Measurements from ENCODE around the gene SCARB1.
"Not testable (repeated sequence)": the region's sequence is repeated elsewhere in the genome, so short reads cannot be mapped to it uniquely, and the experiment has no call there.

The SCARB1 gene, protein sequence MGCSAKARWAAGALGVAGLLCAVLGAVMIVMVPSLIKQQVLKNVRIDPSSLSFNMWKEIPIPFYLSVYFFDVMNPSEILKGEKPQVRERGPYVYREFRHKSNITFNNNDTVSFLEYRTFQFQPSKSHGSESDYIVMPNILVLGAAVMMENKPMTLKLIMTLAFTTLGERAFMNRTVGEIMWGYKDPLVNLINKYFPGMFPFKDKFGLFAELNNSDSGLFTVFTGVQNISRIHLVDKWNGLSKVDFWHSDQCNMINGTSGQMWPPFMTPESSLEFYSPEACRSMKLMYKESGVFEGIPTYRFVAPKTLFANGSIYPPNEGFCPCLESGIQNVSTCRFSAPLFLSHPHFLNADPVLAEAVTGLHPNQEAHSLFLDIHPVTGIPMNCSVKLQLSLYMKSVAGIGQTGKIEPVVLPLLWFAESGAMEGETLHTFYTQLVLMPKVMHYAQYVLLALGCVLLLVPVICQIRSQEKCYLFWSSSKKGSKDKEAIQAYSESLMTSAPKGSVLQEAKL

DNA sequence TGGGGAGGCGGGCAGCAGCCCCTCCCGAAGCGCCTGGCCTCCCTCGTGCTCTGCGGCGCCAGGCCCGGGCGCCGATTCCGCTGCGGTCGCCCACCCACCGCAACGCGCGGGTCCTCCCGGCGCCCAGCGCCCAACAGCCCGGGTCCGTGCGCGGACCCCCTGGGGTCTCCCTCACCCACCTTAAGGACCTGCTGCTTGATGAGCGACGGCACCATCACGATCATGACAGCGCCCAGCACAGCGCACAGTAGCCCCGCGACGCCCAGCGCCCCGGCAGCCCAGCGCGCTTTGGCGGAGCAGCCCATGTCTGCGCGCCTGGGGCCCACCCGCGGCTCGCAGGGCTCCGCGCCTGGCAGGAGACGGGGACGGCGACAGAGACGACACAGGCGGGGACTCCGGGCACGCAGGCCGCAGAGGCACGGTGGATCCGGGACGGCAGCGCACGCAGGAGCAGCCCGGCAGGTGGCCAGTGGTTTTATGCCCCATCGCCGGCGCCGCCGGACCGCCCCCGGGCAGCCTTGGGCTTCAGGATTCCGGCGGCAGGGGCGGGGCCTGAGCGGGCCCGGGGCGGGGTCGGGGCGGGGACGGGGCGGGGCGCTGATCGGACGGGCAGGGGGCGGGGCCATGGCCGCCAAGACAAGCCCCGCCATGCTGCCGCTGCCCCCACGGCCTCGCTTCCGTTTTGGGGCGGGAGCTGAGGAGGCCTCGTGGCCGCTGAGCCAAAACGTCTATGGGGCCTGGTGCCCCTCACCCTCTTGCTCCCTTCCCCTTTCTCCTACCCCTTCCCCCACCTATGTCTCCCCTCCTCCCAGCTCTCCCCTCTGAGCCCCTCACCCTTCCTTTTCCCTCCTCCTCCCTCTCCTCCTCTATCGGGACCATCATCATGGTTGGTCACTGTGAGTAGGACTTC lies at the start of gene SCARB1:
TSS of gene SCARB1 (minus strand) at position 449 of the 910 bp plus-strand sequence. CDS start at position 305, 144 bp downstream.
- peak; percentile 60 to 67 for DNase-seq (ENCODE audit: low read depth in 2 of 2)

DNA sequence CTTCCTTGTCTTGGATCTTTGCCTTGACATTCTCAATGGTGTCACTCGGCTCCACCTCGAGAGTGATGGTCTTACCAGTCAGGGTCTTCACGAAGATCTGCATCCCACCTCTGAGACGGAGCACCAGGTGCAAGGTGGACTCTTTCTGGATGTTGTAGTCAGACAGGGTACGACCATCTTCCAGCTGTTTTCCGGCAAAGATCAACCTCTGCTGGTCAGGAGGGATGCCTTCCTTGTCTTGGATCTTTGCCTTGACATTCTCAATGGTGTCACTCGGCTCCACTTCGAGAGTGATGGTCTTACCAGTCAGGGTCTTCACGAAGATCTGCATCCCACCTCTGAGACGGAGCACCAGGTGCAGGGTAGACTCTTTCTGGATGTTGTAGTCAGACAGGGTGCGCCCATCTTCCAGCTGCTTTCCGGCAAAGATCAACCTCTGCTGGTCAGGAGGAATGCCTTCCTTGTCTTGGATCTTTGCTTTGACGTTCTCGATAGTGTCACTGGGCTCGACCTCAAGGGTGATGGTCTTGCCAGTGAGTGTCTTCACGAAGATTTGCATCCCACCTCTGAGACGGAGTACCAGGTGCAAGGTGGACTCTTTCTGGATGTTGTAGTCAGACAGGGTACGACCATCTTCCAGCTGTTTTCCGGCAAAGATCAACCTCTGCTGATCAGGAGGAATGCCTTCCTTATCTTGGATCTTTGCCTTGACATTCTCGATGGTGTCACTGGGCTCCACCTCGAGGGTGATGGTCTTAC lies 49.0 kb upstream of the SCARB1 start:
- DNase-seq (ENCODE audit: low read depth in 2 of 2) = not testable (repeated sequence)

DNA sequence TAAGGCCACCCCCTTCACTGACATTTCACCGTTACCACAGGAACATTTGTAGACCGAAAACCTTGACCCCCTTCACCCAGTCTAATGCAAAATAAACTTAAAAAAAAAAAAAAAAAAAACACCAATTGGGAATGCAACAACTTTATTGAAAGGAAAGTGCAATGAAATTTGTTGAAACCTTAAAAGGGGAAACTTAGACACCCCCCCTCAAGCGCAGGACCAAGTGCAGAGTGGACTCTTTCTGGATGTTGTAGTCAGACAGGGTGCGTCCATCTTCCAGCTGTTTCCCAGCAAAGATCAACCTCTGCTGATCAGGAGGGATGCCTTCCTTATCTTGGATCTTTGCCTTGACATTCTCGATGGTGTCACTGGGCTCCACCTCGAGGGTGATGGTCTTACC lies 47.9 kb upstream of the SCARB1 start:
- DNase-seq (ENCODE audit: low read depth in 2 of 2) = not testable (repeated sequence)

DNA sequence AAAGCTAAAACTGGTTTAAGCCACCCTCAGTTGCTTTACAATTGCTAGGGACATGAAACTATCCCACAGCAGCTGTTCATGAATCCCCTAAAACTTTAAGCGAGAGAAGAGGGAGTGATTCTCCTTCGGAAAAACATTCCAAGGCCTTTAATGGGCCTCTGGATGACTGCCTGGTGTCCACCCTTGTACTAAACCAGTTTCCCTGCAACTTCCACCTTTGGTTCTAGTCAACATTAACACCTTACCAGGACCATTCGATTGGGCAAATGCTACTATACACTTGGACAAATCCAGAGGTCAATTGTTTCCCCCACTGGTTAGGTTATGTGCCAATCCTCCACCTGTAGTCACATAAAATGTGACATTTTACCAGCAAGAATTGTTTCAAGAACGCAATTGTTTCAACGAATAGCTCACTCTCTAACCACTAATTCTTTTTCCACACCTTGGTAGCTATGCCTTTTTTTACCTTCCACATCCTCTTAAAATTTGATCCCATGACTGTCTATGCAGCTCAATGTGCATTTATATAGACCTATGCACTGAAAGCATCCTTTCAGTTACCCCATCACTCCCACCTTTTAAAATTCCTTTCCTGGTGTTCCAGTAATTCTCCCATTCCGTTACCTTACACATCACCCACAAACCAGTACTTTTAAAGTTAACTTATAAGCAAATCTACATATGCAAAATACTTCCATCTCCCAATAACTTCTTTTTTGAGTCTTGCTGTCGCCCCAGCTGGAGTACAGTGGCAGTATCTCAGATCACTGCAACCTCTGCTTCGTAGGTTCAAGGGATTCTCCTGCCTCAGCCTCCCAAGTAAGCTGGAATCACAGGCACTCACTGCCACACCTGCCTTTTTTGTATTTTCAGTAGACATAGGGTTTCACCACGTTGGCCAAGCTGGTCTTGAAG lies 47.2 kb upstream of the SCARB1 start:
- DNase-seq (ENCODE audit: low read depth in 2 of 2) = no peak

DNA sequence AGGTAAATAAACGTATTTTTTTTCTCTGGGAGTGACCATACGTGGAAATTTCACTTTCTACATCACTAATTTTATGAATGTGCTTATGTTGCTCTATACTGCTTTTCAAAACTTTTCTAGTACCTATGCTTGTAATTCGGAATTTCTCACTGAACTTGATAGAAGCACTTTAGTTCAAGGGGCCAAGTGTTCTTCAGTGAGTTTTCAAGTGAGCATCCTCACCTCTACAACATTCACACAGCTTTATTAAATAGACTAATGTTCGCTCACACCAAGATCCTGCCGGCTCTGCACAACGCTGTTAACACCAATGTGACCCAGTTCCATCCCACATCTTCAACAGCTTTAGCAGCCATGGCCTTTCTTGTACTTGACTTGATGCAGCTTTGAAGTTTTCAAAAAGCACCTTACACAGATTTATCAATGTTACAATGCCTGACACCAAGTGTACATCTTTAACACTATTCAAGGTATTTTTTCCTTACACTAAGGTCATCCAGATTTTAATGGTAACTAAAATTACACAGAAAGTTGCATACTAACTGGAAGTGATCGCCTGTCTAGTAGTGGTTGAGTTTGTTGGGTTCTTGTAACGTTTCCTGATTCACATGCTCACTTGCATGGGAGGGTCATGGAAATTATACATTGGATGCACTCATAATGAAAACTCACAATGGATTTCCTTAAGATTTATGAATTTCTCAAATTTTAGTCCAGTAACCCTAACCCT lies 46.3 kb upstream of the SCARB1 start:
- no peak for DNase-seq (ENCODE audit: low read depth in 2 of 2)

DNA sequence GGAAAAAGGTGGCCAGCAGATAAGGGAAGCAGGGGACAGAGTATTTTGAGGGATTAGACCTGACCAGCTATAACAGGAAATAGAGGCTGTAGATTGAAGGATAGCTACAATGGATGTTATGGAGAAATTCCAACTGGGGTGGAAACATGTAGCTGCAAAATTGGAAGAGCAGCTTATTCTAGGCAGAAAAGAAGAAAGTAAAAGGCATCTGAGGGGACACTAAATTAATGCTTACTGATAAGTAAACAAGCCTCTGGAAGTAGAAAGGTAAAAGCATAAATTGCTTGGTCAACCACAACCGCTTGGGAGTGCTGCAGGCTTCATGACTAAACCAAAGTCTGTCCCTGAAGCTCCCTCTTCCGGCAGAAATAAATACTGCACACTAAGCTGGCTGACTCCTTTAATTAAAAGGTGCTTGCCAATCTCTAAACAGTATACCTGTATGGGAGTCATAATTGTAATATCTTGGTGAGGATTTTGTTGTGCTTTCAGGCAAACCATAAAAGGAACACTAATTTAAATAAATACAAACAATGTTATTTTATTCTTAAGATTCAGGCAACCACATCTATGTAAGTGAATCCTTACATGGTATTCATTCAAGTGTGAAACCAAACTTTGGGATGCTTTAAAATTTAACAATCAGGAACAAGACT lies 43.1 kb upstream of the SCARB1 start:
- peak; percentile 73 to 74 for DNase-seq (ENCODE audit: low read depth in 2 of 2)

DNA sequence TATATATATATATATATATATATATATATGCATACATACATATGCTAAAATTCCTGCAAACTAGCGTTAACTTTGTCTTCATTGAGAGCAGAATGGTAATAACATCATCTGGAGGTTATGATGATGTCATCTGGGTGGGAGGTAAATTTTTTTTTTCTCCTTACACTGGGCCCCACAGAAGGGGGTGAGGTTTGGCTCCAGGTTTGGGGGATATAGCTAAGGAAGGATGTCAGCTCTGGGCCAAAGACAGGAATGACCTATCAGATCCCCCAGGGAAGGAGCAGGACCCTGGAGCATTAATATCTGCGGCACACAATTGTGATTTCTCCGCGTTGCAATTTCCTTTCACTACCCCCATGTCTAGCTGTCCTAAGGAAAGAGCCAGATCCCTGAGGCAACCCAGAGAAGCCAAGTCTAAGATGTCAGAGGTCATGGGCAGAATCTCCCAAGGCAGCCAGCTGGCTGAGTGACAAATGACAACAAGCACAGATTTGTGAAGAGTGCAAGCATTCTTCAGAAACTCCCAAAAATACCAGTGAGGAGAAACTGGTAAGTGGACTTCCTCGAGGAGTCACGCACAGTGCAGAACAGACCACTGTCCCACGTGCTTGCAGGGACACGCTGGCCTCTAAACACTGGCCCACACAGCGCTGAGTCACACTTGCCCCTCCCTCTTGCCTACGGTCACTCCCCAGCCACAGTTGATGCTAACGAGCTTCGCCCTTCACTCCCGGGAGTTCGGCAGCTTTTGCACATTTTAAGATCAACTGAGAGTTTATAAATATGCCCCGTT lies 40.8 kb upstream of the SCARB1 start:
- no peak for DNase-seq (ENCODE audit: low read depth in 2 of 2)

DNA sequence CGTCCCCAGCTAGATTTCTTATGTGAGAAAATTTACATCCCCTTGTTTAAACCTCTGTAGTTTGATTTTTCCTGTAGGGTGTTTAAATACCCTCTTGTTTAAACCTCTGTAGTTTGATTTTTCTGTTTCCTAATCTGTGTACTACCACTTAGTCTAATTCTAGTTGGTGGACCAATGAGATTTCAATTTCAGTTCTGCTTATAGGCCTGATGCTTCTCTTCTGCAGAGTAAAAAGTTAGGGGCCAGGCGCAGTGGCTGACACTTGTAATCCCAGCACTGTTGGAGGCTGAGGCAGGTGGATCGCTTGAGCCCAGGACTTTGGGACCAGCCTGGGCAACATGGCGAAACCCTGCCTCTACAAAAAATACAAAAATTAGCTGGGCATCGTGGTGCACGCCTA lies 39.3 kb upstream of the SCARB1 start:
- no peak for DNase-seq (ENCODE audit: low read depth in 2 of 2)

DNA sequence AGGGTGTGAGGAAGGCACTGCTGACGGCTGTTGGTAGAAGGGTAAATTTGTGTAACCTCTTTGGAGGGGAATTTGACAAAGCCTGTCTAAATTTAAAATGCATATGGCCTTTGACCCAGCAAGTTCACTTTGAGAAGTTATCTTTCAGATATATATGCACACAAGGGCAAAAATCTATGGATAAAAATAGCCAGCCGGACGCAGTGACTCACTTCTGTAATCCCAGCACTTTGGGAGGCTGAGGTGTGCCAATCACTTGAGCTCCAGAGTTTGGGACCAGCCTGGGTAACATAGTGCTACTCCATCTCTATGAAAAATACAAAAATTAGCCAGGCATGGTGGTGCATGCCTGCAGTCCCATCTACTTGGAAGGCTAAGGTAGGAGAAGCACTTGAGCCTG lies 37.3 kb upstream of the SCARB1 start:
- DNase-seq (ENCODE audit: low read depth in 2 of 2) = no peak

DNA sequence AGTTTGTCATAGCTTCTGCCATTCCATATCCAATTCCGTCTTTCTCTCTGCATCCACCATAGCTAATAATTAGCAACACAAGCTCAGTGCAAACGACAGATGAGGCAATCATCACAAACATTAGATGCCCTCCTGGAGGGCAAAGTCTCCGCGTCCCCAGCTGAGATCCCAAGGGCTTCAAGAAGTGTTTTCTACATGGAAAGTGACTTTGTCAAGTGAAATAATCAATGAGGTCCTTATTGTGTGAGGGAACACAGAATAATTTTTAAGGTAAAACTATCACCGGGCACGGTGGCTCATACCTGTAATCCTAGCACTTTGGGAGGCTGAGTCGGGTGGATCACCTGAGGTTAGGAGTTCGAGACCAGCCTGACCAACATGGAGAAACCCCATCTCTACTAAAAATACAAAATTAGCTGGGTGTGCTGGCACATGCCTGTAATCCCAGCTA lies 36.7 kb upstream of the SCARB1 start:
- DNase-seq (ENCODE audit: low read depth in 2 of 2) = not testable (repeated sequence)

DNA sequence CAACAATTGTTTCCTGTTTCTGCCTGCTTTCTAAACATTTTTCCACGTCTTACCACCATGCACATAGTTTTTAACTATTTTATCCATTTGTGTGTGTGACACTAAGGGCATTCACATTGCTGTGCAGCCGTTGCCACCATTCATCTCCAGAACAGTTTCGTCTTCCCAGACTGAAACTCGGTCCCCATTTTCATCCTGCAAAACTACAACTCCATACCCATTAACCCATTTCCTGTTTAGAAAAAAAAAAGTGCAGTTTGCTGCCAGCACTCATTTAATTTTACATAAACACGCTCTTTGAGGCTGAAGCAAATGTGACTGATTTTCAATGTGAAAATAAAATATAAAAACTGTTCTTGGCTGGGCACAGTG lies 35.2 kb upstream of the SCARB1 start:
- DNase-seq (ENCODE audit: low read depth in 2 of 2) = no peak

DNA sequence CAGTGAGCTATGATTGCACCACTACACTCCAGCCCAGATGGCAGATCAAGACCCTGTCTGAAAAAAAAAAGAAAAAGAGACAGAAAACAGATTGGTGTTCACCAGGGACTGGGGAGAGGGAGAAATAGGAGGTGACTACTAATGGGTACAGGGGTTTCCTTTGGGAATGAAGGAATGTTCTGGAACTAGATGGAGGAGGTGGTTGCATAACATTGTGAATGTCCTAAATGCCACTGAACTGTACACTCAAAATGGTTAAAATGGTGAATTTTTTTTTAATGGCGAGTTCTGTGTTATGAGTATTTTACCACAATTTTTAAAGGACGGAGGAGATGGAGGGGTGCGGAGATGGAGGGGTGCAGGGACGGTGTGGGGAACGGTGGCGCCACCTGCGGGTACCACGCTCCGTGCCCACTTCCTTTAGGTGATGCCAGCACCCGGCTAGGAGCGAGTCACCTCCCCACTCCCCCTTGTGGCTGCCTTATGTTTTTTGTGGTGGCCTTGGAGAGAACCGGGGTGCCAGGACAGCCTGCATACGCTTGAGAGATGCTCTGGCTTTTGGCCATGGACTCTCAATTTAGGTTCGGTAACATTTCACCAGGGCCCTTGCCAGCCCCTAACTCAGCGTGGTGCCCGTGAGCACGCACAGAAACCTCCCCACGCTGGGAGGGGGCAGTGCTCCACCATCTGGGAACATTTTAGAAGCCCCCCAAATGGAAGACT lies 34.7 kb upstream of the SCARB1 start:
- peak in 1 of 2 donors; percentile 45 for DNase-seq (ENCODE audit: low read depth in 2 of 2)

DNA sequence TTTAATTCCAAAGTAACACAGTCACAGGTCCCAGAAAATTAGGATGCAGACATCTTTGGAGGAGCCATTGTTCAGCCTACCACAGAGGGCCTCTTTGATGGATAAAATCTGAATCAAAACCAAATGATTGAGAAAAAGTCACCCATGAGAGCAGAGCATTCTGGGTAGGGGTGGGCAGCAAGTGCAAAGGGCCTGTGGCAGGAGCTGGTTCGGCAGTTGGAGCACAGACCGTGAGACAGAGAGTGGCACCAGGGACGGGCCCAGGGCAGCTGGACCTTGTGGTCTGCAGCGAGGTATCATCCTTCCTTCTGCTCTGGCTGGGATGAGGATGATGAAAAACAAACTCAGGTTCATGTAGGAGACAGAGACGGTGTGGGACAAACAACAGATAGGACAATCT lies 32.8 kb upstream of the SCARB1 start:
- no peak for DNase-seq (ENCODE audit: low read depth in 2 of 2)

DNA sequence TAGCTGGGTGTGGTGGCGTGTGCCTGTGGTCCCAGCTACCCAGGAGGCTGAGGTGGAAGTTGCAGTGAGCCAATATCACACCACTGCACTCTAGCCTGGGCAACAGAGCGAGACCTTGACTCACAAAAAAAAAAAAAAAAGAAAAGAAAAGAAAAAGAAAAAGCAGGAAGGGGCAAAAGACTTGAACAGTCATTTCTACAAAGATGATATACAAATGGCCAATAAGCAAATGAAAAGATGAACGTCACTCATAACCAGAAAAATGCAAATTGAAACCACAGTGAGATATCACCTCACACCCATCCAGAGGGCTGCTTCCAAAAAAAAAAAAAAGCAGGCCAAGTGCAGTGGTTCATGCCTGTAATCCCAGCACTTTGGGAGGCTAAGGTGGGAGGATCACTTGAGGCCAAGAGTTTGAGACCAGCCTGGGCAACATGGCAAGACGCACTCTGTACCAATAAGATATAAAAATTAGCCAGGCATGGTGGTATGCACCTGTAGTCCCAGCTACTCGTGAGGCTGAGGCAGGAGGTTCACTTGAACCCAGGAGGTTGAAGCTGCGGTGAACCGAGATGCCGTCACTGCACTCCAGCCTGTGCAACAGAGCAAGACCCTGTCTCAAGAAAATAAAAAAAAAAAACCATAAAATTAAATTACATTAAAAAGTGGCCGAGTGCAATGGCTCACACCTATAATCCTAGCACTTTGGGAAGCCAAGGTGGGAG lies 30.3 kb upstream of the SCARB1 start:
- no peak for DNase-seq (ENCODE audit: low read depth in 2 of 2)

DNA sequence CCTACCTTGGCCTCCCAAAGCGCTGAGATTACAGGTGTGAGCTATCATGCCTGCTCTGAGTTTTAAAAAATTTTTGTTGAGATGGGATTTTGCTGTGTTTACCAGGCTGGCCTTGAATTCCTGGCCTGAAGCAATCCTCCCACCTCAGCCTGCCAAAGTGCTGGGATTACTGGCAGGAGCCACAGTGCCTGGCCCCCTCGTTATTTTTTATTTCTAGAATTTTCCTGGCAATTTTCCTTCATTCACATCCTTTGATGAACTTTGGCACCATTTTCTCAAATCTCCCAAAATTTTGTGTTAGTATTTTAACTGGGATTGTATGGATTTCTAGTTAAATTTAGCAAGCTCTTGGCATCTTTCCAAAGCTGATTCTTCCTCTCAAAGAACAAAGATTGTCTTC lies 24.6 kb upstream of the SCARB1 start:
- no peak for DNase-seq (ENCODE audit: low read depth in 2 of 2)

DNA sequence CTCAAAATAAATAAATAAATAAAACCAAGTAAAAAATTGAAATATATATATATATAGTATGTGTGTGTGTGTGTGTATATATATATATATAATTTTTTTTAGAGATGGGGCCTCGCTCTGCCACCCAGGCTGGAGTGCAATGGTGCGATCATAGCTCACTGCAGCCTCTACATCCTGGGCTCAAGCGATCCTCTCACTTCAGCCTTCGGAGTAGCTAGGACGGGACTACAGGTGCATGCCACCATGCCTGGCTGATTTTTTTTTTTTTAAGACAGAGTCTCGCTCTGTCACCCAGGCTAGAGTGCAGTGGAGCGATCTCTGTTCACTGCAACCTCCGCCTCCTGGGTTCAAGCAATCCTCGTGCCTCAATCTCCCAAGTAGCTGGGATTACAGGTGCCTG lies 24.1 kb upstream of the SCARB1 start:
- DNase-seq (ENCODE audit: low read depth in 2 of 2) = not testable (repeated sequence)

All from stimulated activated CD8-positive, alpha-beta memory T cell treated with anti-CD3 and anti-CD28 coated beads, Interleukin-2, amount 100 ng/mL, for 1 hour (primary cell).